Tibial nerve (tissue), 4 donors: ENCODE results near the gene RNF220.

ENCODE experiments used
- EP300 ChIP-seq, 2 donors: sonication (generic); formaldehyde crosslinking; IDR thresholded peaks; one replicate each; pipeline ENCODE4 v1.6.1; 2017; ENCODE audit warnings: antibody characterized with exemption in 2 of 2, mild to moderate bottlenecking in 1 of 2
- POLR2A ChIP-seq, 2 donors: fragments of 450-650 bp; IDR thresholded peaks; one replicate each; pipeline ENCODE4 v1.6.1; 2017; ENCODE audit warnings: antibody characterized with exemption in 2 of 2, mild to moderate bottlenecking in 2 of 2, moderate library complexity in 2 of 2
- TF ChIP-seq, protein P1 (sequence below), 5 experiments: fragments of 200-600 bp in 3 of 5; fragments of 450-650 bp in 2 of 5; sonication (generic) in 3 of 5; IDR thresholded peaks; one replicate each; pipeline ENCODE4 v1.5.1; 2016 to 2019; ENCODE audit warnings: antibody characterized with exemption in 5 of 5, mild to moderate bottlenecking in 3 of 5, moderate library complexity in 2 of 5

DNA sequence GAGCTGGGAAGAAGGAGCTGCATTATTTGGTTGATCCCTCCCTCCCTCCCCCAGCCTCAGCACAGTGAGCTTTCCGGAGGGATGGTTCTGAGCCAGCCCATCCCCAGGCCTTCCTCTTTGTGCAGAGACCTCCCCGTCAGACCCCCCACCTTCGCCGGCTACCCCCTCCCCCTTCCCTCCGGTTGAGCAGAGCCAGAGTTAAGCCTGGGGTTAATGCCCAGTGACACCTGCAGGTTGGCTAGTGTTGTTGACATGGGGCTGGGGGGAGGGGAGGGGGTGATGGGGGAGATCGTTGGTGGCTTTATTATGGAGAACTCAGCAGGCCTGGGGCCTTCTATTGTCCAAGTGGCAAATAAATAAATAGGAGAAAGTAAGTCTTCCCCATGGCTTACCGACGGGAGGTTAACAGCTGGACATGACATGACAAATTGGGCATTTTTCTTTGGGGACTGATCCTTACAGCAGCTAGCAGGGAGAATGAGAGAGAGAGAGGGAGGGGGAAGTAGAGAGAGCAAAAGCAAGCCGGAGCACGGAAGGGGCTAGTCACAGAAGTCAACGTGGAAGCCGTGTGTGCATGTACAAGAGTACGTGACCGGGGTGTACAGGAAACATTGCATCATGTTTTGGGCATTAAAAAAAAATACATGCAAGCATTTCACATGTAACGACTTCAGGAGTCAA lies 138.1 kb downstream of the RNF220 start:
- TF ChIP-seq, protein P1, sequence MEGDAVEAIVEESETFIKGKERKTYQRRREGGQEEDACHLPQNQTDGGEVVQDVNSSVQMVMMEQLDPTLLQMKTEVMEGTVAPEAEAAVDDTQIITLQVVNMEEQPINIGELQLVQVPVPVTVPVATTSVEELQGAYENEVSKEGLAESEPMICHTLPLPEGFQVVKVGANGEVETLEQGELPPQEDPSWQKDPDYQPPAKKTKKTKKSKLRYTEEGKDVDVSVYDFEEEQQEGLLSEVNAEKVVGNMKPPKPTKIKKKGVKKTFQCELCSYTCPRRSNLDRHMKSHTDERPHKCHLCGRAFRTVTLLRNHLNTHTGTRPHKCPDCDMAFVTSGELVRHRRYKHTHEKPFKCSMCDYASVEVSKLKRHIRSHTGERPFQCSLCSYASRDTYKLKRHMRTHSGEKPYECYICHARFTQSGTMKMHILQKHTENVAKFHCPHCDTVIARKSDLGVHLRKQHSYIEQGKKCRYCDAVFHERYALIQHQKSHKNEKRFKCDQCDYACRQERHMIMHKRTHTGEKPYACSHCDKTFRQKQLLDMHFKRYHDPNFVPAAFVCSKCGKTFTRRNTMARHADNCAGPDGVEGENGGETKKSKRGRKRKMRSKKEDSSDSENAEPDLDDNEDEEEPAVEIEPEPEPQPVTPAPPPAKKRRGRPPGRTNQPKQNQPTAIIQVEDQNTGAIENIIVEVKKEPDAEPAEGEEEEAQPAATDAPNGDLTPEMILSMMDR (IDR thresholded peaks at IDR 0.05), result no peak
- no peak for TF ChIP-seq POLR2A (IDR thresholded peaks at IDR 0.05)
- no peak for TF ChIP-seq EP300 (IDR thresholded peaks at IDR 0.05)
